Stimulated activated CD4-positive, alpha-beta T cell treated with anti-CD3 and anti-CD28 coated beads, Interleukin-12 subunit alpha, Interleukin-12 subunit beta, amount 100 ng/mL, for 24 hours (primary cell): ENCODE results near the gene NDUFA3.
A peak's percentile ranks its signal among the peaks of the same experiment; 100 is the strongest.
"Not testable (repeated sequence)": the region's sequence is repeated elsewhere in the genome, so short reads cannot be mapped to it uniquely, and the experiment has no call there.

Experiments used
- DNase-seq, 2 experiments: peaks; one replicate each; pipeline ENCODE4 v3.0.0-alpha.2; 2020; ENCODE audit warnings: low read depth in 2 of 2

The NDUFA3 gene

DNA sequence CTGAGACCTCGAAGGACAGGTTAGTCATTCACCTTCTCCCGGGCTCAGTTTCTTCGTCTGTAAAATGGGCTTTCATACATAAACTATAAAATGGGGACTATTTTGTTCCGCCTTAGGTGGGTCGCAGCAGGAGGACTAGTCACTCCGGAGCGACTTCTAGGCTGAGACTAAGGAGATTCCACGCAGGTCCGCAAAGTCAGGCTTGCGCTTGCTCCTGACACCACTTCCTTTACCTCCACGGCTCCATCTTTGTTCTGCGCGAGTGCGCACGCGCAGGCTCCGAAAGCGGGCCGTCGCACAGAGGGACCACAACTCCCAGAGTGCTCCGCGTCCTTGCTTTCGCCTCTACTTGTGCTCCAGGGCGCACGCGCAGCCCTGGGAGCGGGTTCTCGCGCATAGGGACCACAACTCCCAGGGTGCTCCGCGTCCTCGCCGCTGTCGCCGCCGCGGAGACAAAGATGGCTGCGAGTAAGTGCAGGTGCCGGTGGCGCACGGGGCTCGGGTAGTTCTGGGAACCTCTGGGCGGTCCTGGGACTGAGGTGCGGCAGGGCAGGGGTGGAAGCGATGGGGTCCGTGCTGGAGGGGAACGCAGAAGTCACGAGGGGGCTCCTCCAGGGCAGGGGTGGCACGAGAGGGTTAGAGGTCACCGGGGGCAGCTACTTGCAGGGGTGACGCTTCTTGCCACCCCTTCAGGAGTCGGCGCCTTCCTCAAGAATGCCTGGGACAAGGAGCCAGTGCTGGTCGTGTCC, at the start of gene NDUFA3:
TSS of gene NDUFA3 (plus strand) at position 435 of the 749 bp plus-strand sequence. CDS start at position 459, 24 bp downstream.
- peak; percentile 93 to 94 for DNase-seq

GRCh38 chr19:54062643-54063042, 40.0 kb upstream of the NDUFA3 start:
- DNase-seq: no peak

DNA sequence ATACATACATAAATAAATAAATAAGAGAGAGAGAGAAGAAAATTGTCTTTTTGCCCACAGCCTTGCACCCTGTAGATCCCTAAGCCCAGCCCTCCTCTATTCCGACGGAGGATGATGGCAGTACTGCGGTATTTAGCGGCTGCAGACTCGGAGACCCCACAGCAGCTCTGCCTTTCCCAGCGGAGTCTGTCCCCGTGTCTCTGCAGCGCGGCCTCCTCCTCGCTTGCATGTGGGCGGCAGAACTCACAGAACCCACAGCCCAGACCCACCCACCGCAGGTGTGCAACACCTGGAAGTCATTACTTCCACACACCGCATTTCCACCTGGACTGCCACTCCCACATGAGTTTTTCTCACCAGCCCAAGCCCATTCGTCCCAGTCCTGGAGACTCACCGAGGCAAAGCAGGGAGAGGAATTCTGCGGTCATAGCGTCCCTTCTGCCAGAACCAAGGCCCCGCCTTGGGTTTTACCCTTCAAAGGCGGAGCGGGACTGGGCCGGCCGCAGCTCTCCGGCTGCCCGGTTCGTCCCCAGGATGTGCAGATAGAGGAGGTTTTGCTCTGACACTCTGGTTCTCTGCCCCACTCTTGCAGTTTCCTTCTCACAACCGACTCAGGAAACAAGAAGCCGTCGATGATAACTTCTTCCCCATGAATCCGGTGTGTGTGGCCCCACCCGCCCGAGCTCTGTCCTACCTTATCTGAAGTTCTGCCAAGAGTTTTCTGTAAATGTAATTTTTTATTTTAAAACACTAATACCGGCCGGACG, 39.1 kb upstream of the NDUFA3 start, which contains the start of gene VSTM1:
TSS of gene VSTM1 (minus strand) at position 548 of the 767 bp plus-strand sequence. CDS start at position 428, 120 bp downstream.
- DNase-seq: no peak

DNA sequence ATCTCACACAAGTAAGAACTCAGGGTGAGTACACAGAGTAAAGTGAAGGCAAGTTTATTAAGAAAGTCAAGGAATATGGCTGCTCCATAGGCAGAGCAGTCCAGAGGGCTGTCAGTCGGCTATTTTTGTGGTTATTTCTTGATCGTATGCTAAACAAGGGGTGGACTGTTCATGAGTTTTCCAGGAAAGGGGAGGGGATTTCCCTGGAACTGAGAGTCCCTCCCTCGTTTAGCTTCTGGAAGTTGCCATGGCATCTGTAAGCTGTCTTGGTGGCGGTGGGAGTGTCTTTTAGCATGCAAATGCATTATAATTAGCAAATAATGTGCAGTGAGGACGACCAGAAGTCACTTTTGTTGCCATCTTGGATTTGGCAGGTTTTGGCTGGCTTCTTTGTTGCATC, 33.2 kb upstream of the NDUFA3 start:
- no peak for DNase-seq

GRCh38 chr19:54073829-54074228, 28.8 kb upstream of the NDUFA3 start:
- DNase-seq: no peak

DNA sequence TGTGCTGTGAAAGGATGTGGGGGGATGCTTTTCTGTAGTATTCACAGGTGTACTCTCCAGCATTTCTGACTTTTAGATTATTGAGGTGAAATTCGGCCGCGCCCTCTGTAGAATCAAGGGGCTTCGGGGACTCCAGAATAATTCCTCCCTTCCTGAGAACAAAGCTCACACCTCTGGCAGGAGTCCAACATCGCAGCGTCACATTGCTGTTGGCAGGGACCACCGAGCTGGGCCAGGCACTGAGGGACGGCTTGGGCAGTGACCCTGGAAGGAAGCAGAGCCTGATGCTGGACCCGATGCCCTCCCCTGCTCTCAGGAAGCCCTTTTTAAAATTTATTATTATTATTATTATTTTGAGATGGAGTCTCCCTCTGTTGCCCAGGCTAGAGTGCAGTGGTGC, 27.8 kb upstream of the NDUFA3 start:
- no peak for DNase-seq

- DNase-seq: no peak
Measured at GRCh38 chr19:54077334-54077733, 25.3 kb upstream of the NDUFA3 start.

GRCh38 chr19:54081032-54081431, 21.6 kb upstream of the NDUFA3 start, which contains the start of gene TARM1:
TARM1 (minus strand) TSS chr19:54081365; CDS start chr19:54081340, 25 bp downstream.
- no peak for DNase-seq

DNA sequence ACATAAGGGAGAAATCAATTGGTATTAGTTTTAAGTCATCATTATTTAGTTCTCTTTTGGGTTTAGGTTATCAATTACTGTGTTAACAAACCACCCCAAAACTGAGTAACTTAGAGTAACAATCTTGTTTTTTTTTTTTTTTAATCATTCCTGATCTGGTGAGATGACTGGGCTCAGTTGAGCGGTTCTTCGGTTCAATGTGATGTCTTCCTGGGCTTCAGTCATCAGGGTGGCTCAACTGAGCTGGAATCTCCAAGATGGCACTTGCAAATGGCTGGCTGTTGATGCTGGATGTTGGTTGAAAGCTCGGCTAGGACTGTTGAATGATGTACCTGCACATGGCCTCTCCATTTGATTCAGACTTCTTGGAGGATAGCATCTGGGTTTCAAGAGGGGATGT, 18.2 kb upstream of the NDUFA3 start:
- no peak for DNase-seq

- no peak for DNase-seq
Measured at GRCh38 chr19:54094426-54095000, 8.1 kb upstream of the NDUFA3 start.

DNA sequence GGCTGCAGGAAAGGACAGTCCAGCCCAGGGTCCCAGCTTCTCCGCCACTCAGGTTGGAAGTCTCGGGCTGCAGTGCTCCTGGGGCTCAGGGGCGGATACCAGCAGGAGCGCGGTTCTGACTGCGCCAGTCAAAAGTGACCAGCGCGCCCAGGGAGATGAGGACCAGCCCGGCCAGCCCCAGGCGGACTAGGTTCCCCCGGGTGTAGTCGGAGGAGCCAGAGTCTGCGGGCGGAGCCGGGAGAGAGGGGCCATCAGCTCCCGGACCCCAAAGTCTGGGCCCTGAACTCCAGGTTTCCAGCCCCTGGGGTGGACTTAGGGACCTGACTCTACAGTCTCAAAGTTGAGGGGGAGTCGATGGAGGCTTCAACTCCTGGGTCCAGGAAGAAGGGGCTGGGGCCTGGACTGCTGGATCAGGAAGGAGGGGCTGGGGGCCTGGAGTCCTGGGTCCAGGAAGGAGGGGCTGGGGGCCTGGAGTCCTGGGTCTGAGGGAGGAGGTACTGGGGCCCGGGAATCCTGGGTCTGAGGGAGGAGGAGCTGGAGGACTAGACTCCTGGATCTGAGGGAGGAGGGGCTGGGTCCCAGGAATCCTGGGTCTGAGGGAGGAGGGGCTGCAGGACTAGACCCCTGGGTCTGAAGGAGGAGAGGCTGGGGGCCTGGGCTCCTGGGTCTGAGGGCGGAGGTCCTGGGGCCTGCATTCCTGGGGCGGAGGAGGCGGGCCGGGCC, 7.4 kb upstream of the NDUFA3 start:
- DNase-seq: no peak

- DNase-seq: peak in 1 of 2 experiments; percentile 32
Measured at GRCh38 chr19:54095859-54096616, 6.6 kb upstream of the NDUFA3 start.

DNA sequence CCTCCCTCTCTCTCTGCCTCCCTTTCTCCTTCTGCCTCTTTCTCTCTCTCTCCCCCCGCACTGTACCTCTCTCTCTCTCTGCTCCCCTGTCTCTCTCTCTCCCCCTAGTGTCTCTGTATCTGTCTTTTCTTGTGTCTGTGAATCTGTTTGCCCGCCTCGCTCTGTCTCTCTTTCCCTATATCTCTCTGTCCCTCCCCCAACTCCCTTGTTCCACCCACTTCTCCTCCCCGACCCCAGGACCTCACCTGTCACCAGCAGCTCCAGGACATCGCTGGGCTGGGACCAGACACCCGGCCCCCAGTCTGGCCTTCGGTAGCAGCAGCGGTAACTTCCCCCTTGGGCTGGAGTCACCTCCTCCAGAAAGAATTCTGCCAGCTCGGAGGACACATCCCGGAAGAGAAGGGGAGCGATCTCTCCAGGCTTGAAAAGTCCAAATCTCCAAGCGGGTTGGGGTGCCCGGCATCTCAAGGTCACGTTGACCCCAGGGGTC, 6.0 kb upstream of the NDUFA3 start:
- DNase-seq: no peak

DNA sequence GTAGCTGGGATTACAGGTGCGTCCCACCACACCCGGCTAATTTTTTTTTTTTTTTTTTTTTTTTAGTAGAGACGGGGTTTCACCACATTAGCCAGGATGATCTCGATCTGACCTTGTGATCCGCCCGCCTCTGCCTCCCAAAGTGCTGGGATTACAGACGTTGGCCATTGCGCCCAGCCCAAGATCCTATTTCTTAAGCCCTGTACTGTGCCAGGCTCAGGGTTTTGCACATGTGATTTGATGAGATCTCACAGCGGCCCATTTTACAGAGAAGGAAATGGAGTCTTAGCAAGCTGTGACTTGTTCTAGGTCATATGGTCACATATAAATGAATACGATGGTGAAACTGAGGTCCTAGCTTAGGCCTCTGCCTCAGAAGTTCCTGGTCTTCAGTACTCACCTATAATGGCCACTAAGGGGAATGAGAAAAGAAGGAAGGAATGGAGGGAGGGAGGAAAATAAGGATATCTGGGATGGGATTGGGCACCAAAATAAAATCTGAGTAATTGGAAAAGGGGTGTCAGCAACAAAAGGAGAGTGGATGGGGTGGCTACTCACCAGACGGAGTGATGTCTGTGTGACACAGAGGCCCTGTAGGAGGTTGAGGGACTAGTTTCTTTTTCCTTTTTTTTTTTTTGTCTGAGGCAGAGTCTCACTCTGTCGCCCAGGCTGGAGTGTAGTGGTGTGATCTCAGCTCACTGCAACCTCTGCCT, 3.3 kb upstream of the NDUFA3 start:
- DNase-seq: no peak

- DNase-seq: not testable (repeated sequence)
Measured at GRCh38 chr19:54099903-54100255, 2.8 kb upstream of the NDUFA3 start.

GRCh38 chr19:54100561-54100960, 2.1 kb upstream of the NDUFA3 start, which contains the start of gene OSCAR:
OSCAR (minus strand) TSS chr19:54100803; CDS start chr19:54100792, 11 bp downstream.
- DNase-seq: no peak

DNA sequence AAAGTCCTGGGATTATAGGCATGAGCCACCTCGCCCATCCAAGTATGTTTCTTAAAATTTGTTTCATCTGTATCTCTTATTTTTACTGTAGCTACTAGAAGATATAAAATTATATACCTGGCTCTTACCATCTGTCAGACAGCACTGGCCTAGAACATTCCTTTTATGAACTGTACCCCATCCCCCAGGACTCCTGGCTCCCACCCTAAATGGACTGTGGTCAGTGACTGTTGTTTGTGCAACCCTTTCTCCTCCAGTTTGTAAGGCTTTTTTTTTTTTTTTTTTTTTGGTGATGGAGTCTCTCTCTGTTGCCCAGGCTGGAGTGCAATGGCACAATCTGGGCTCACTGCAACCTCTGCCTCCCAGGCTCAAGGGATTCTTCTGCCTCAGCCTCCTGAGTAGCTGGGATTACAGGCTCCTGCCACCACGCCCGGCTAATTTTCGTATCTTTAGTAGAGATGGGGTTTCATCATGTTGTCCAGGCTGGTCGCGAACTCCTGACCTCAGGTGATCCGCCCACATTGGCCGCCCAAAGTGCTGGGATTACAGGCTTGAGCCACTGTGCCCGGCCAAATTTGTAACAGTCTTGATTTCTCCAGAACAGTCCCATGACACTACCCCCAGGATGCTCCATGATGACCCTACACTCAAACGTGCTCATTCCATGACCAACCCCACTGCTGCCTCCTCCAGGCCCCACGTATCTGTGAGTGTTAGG, 2.5 kb downstream of the NDUFA3 start:
- DNase-seq: no peak

GRCh38 chr19:54105796-54106195, 3.1 kb downstream of the NDUFA3 start:
- no peak for DNase-seq

DNA sequence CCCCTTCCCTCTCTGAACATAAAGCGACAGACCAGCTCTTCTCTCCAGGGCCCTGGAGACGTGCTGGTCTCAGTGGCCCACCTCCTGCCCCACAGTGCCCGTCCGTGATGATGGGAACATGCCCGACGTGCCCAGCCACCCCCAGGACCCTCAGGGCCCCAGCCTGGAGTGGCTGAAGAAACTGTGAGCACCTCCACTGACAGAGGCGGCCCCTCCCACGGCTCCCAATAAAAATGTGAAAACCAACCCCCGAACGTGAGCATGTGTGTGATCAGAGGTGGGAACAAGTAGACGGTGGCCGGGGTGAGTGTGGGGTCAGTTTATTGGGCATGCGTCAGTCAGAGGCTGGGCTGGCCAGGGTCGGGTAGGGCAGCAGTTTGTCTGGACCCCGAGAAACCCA, 4.1 kb downstream of the NDUFA3 start:
- DNase-seq: no peak
